Activated CD8-positive, alpha-beta T cell treated with anti-CD3 and anti-CD28 coated beads for 36 hours (primary cell): ENCODE results near the gene NDFIP2. TPM values are rescaled to one million over a fixed set of nuclear protein-coding genes. Genes with fewer than 3 reads are reported as not detected.
A peak's percentile ranks its signal among the peaks of the same experiment; 100 is the strongest.

Experiments used
- ATAC-seq: fragments of 200-7000 bp; cut with Tn5 transposase; one replicate; pipeline ENCODE4 v1.10.0; 2021; ENCODE audit warnings: mild to moderate bottlenecking, moderate library complexity
- CTCF ChIA-PET: fragments of 350-600 bp; sonication (Branson Sonifier 250); formaldehyde crosslinking; loops from one replicate; lab custom pipeline; 2021; ENCODE audit warnings: antibody characterized with exemption; lab: Charles Lee
- POLR2A ChIA-PET: fragments of 350-600 bp; sonication (Branson Sonifier 250); formaldehyde crosslinking; loops from one replicate; lab custom pipeline; 2021; ENCODE audit warnings: antibody characterized with exemption; lab: Charles Lee
- DNase-seq: peaks from one replicate; pipeline ENCODE4 v3.0.0-alpha.2; 2020
- H3K27ac Mint-ChIP-seq: one replicate; pipeline ENCODE4 v1.8.0; 2021; ENCODE audit warnings: mild to moderate bottlenecking, mixed read lengths
- H3K27me3 Mint-ChIP-seq: one replicate; pipeline ENCODE4 v1.8.0; 2021; ENCODE audit warnings: mixed read lengths
- H3K36me3 Mint-ChIP-seq: one replicate; pipeline ENCODE4 v1.8.0; 2021; ENCODE audit warnings: low read depth, mixed read lengths
- H3K4me1 Mint-ChIP-seq: one replicate; pipeline ENCODE4 v1.8.0; 2021; ENCODE audit warnings: low read depth, mixed read lengths
- H3K4me3 Mint-ChIP-seq: one replicate; pipeline ENCODE4 v1.8.0; 2021; ENCODE audit warnings: mild to moderate bottlenecking, moderate library complexity, mixed read lengths
- H3K9me3 Mint-ChIP-seq: one replicate; pipeline ENCODE4 v1.8.0; 2021; ENCODE audit warnings: mixed read lengths
- CTCF ChIP-seq: fragments of 200-600 bp; IDR thresholded peaks from one replicate; pipeline ENCODE4 v1.8.0; 2022; ENCODE audit warnings: antibody characterized with exemption, mild to moderate bottlenecking
- intact Hi-C: fragments of 100-400 bp; cut with micrococcal nuclease; formaldehyde crosslinking; loops from one replicate; pipeline ENCODE4 v1.10.0; 2022
- total RNA-seq, 2 experiments: library from RNA; stranded (reverse); gene quantifications; one replicate each; pipeline ENCODE4 v1.2.3, GENCODE V29; 2021

The NDFIP2 gene
- total RNA-seq, 2 experiments from 2014 or later = 67.4 to 69.1 TPM

GRCh38 chr13:79508224-79508961 is 27.4 kb downstream of the NDFIP2 start:
- intact Hi-C loops = no loop called here
- DNase-seq (no peak), ATAC-seq (no peak)
- peaks cover 41% of the 10 kb centered on the region for H3K4me1 Mint-ChIP-seq
- no peak for TF ChIP-seq CTCF
- peak overlapping the region; percentile 51 for H3K27ac Mint-ChIP-seq
- peaks cover 1% of the 10 kb centered on the region for H3K9me3 Mint-ChIP-seq
- H3K27me3 Mint-ChIP-seq = no peaks in the 10 kb centered on the region
- ChIA-PET POLR2A (no interaction called here), CTCF (no interaction called here)
- H3K4me3 Mint-ChIP-seq = no peak overlapping the region
- peaks cover 20% of the 10 kb centered on the region for H3K36me3 Mint-ChIP-seq

GRCh38 chr13:79511611-79512010 is 30.7 kb downstream of the NDFIP2 start:
- Mint-ChIP-seq H3K36me3 (peaks cover 19% of the 10 kb centered on the region), H3K27me3 (no peaks in the 10 kb centered on the region), H3K27ac (no peak overlapping the region), H3K4me1 (peaks cover 27% of the 10 kb centered on the region), H3K9me3 (peaks cover 1% of the 10 kb centered on the region), H3K4me3 (no peak overlapping the region)
- no peak for ATAC-seq
- ChIA-PET POLR2A (interaction anchor here (1.0 kb wide), 1 partner anchor 106 kb away, joined by 4 read pairs; the partner anchor contains the start of gene RBM26), CTCF (interaction anchor here (1.0 to 1.6 kb wide), 6 partner anchors 10 to 88 kb away, joined by 3 to 7 read pairs (median 4); no protein-coding TSS in a partner anchor)
- DNase-seq = no peak
- TF ChIP-seq CTCF = no peak
- intact Hi-C loops = no loop called here

GRCh38 chr13:79512950-79513349 is 32.0 kb downstream of the NDFIP2 start:
- ATAC-seq = no peak
- Mint-ChIP-seq H3K4me1 (peaks cover 34% of the 10 kb centered on the region), H3K27ac (no peak overlapping the region), H3K9me3 (peaks cover 1% of the 10 kb centered on the region), H3K27me3 (no peaks in the 10 kb centered on the region), H3K4me3 (no peak overlapping the region), H3K36me3 (peaks cover 18% of the 10 kb centered on the region)
- DNase-seq = no peak
- intact Hi-C loops = no loop called here
- no peak for TF ChIP-seq CTCF
- ChIA-PET CTCF (interaction anchor here (0.6 to 1.3 kb wide), 4 partner anchors 11 to 89 kb away, joined by 3 to 5 read pairs (median 3); no protein-coding TSS in a partner anchor), POLR2A (interaction anchor here (0.7 to 1.4 kb wide), 3 partner anchors 12 to 107 kb away, joined by 3 to 4 read pairs (median 4); no protein-coding TSS in a partner anchor)

- Mint-ChIP-seq H3K27ac (no peak overlapping the region), H3K4me1 (peaks cover 27% of the 10 kb centered on the region), H3K9me3 (no peaks in the 10 kb centered on the region), H3K27me3 (no peaks in the 10 kb centered on the region), H3K4me3 (no peak overlapping the region), H3K36me3 (peaks cover 14% of the 10 kb centered on the region)
- POLR2A ChIA-PET = interaction anchor here (1.0 to 1.1 kb wide), 2 partner anchors 25 to 76 kb away, joined by 3 read pairs; no protein-coding TSS in a partner anchor
- intact Hi-C loops = no loop called here
- CTCF ChIA-PET = interaction anchor here (1.3 to 2.2 kb wide), 3 partner anchors 12 to 93 kb away, joined by 3 to 7 read pairs (median 4); no protein-coding TSS in a partner anchor
- no peak for TF ChIP-seq CTCF
- ATAC-seq (no peak), DNase-seq (no peak)
These were observed 35.6 kb downstream of the NDFIP2 start for GRCh38 chr13:79516595-79516994.

- peaks cover 20% of the 10 kb centered on the region for H3K4me1 Mint-ChIP-seq
- CTCF ChIA-PET = interaction anchor here (1.7 to 2.0 kb wide), 3 partner anchors 22 to 95 kb away, joined by 3 to 5 read pairs (median 4); no protein-coding TSS in a partner anchor
- no peak for ATAC-seq
These were observed 38.3 kb downstream of the NDFIP2 start for GRCh38 chr13:79519255-79519654.

More at GRCh38 chr13:79519255-79519654, 38.3 kb downstream of the NDFIP2 start:
- no peak for TF ChIP-seq CTCF
- no peaks in the 10 kb centered on the region for H3K27me3 Mint-ChIP-seq
- H3K4me3 Mint-ChIP-seq = no peak overlapping the region
- H3K36me3 Mint-ChIP-seq = peaks cover 14% of the 10 kb centered on the region
- POLR2A ChIA-PET = no interaction called here
- intact Hi-C loops = no loop called here
- no peaks in the 10 kb centered on the region for H3K9me3 Mint-ChIP-seq
- no peak for DNase-seq
- no peak overlapping the region for H3K27ac Mint-ChIP-seq
